HepG2 (cell line): Measurements from ENCODE around the gene YIF1B. TPM values are rescaled to one million over a fixed set of nuclear protein-coding genes. Genes with fewer than 3 reads are reported as not detected.

Experiments used
- ATAC-seq: fragments of 200-7000 bp; cut with Tn5 transposase; 3 replicates; pipeline ENCODE4 v1.9.1; 2020; ENCODE audit warnings: mild to moderate bottlenecking, moderate library complexity
- BruUV-seq: library from RNA; stranded (reverse); fragments of 400-500 nt; replicated peaks from 2 replicates; lab custom pipeline; 2021; lab: Mats Ljungman, UMichigan
- CTCF ChIA-PET: fragments of 300-600 bp; formaldehyde crosslinking; extraction: SDS; loops from one replicate; lab custom pipeline; 2021; ENCODE audit warnings: low total read pairs, inconsistent platforms, low intra/inter-chr PET ratio; lab: Yijun Ruan, JAX
- POLR2A ChIA-PET: fragments of 350-600 bp; sonication (Branson Sonifier 250); formaldehyde crosslinking; loops from one replicate; lab custom pipeline; 2020; ENCODE audit warnings: antibody characterized with exemption, inconsistent platforms; lab: Yijun Ruan, JAX
- DNase-seq: peaks from one replicate; pipeline ENCODE4 v3.0.0-alpha.2; 2015; ENCODE audit warnings: low spot score
- FAIRE-seq: peaks from 3 replicates; lab custom pipeline; 2011; peaks lifted over from hg19 to GRCh38; lab: Jason Lieb, UNC
- H2AFZ ChIP-seq: one replicate; pipeline ENCODE4 v1.6.1; 2011; ENCODE audit warnings: low read length, inconsistent platforms
- H3K27ac ChIP-seq: fragments of 300-600 bp; 3 replicates; pipeline ENCODE4 v1.8.0; 2011; ENCODE audit warnings: mixed run types, mild to moderate bottlenecking, mixed read lengths, low read length, inconsistent platforms; ENCODE audit not compliant: insufficient read depth; ENCODE audit errors: extremely low read length
- H3K27me3 ChIP-seq, 2 experiments: fragments of 200-600 bp in 1 of 2; 2 replicates in 1 of 2; 3 replicates in 1 of 2; pipeline versions ENCODE4 v1.6.0 to v1.8.0; 2011; ENCODE audit warnings: low read length in 2 of 2, mild to moderate bottlenecking in 2 of 2, moderate library complexity in 2 of 2, inconsistent platforms in 1 of 2; ENCODE audit not compliant: insufficient read depth in 2 of 2, control insufficient read depth in 1 of 2
- H3K36me3 ChIP-seq, 2 experiments: fragments of 200-600 bp in 1 of 2; replicated peaks in 1 of 2; 2 replicates in 1 of 2; 3 replicates in 1 of 2; pipeline versions ENCODE4 v1.5.1 to v1.8.0; 2011; ENCODE audit warnings: low read length in 2 of 2, inconsistent platforms in 1 of 2; ENCODE audit not compliant: insufficient read depth in 2 of 2, control insufficient read depth in 1 of 2
- H3K4me1 ChIP-seq: 2 replicates; pipeline ENCODE4 v1.5.1; 2012; ENCODE audit warnings: low read length, inconsistent platforms; ENCODE audit not compliant: insufficient read depth
- H3K4me2 ChIP-seq: 2 replicates; pipeline ENCODE4 v1.6.0; 2011; ENCODE audit warnings: low read depth, low read length, inconsistent platforms
- H3K4me3 ChIP-seq, 3 experiments: fragments of 200-600 bp in 1 of 3; sonication (generic), shearing (Covaris generic) in 1 of 3; replicated peaks in 1 of 3; 2 replicates each; pipeline ENCODE4 v1.5.1; 2011 to 2016; ENCODE audit warnings: low read length in 3 of 3, inconsistent platforms in 2 of 3, low read depth in 2 of 3, mild to moderate bottlenecking in 2 of 3, control low read depth in 1 of 3, mixed read lengths in 1 of 3; ENCODE audit not compliant: insufficient read depth in 1 of 3
- H3K79me2 ChIP-seq: one replicate; pipeline ENCODE4 v1.6.1; 2011; ENCODE audit warnings: low read length, inconsistent platforms; ENCODE audit not compliant: insufficient read depth
- H3K9ac ChIP-seq: 2 replicates; pipeline ENCODE4 v1.6.0; 2011; ENCODE audit warnings: mild to moderate bottlenecking, low read depth, low read length, inconsistent platforms; ENCODE audit not compliant: insufficient read depth
- H3K9me3 ChIP-seq: 2 replicates; pipeline ENCODE4 v1.5.1; 2012; ENCODE audit warnings: mild to moderate bottlenecking, low read length
- H4K20me1 ChIP-seq: 2 replicates; pipeline ENCODE4 v1.6.0; 2011; ENCODE audit warnings: inconsistent platforms, mild to moderate bottlenecking, low read length, moderate library complexity; ENCODE audit not compliant: insufficient read depth
- GATAD1 ChIP-seq: IDR thresholded peaks from 2 replicates; pipeline ENCODE4 v1.6.1; 2016; ENCODE audit warnings: missing genetic modification reagents, missing compliant biosample characterization
- POLR2A ChIP-seq, 2 experiments: IDR thresholded peaks; 2 replicates each; pipeline ENCODE4 v1.6.1; 2011; ENCODE audit warnings: low read depth in 2 of 2, low read length in 2 of 2, mild to moderate bottlenecking in 1 of 2, moderate library complexity in 1 of 2; ENCODE audit not compliant: insufficient read depth in 1 of 2
- SMAD3 ChIP-seq: sonication (generic); formaldehyde crosslinking; IDR thresholded peaks from 2 replicates; pipeline ENCODE4 v1.4.0; 2020; ENCODE audit warnings: missing genetic modification reagents
- TARDBP ChIP-seq: sonication (generic); formaldehyde crosslinking; IDR thresholded peaks from 2 replicates; pipeline ENCODE4 v1.8.0; 2022; ENCODE audit warnings: mild to moderate bottlenecking, missing genetic modification reagents
- ZFP41 ChIP-seq: sonication (generic); formaldehyde crosslinking; IDR thresholded peaks from 2 replicates; pipeline ENCODE4 v1.4.0; 2020; ENCODE audit warnings: mild to moderate bottlenecking, missing genetic modification reagents, borderline replicate concordance
- ZNF709 ChIP-seq: sonication (generic); formaldehyde crosslinking; IDR thresholded peaks from 2 replicates; pipeline ENCODE4 v1.5.0; 2020; ENCODE audit warnings: mild to moderate bottlenecking, missing genetic modification reagents
- WGBS: methylation state at CpG from one replicate; pipeline ENCODE4 v1.1.6; 2017; ENCODE audit warnings: low lambda C conversion rate; 5-methylcytosine and 5-hydroxymethylcytosine counted together
- in situ Hi-C: cut with HindIII; loops from 2 replicates; pipeline ENCODE4 v1.10.0; 2017; ENCODE audit warnings: low pct_unique_long_range_greater_than_20kb; ENCODE audit not compliant: extremely low pct_ligation_motif_present
- intact Hi-C: fragments of 100-400 bp; cut with micrococcal nuclease; formaldehyde crosslinking; loops from one replicate; pipeline ENCODE4 v1.10.0; 2022; ENCODE audit not compliant: unreplicated experiment
- polyA plus RNA-seq, 8 experiments: library from polyadenylated mRNA; depleted of rRNA in 3 of 8; stranded (reverse) in 7 of 8; unstranded in 1 of 8; fragments of >200 nt; fragmentation: Illumina TruSeq in 4 of 8; extraction: Trizol in 4 of 8; gene quantifications; 2 replicates each; pipeline versions ENCODE4 v1.2.1 to v1.2.3, GENCODE V29; 2011 to 2016; ENCODE audit warnings: low read depth in 4 of 8, missing spikeins in 1 of 8, mixed read lengths in 1 of 8; ENCODE audit not compliant: insufficient read depth in 1 of 8
- total RNA-seq, 5 experiments: library from RNA; depleted of rRNA; stranded (reverse); fragments of >200 nt; fragmentation: Illumina TruSeq; extraction: Trizol; gene quantifications; 2 replicates each; pipeline ENCODE4 v1.2.3, GENCODE V29; 2016; ENCODE audit warnings: low read depth in 1 of 5
- TF ChIP-seq, protein P1 (sequence below): sonication (generic); formaldehyde crosslinking; IDR thresholded peaks from 2 replicates; pipeline ENCODE4 v1.8.0; 2022; ENCODE audit warnings: missing genetic modification reagents, low read depth, mild to moderate bottlenecking, borderline replicate concordance
- TF ChIP-seq, protein P2 (sequence below): sonication (generic); formaldehyde crosslinking; IDR thresholded peaks from 2 replicates; pipeline ENCODE4 v1.4.0; 2020; ENCODE audit warnings: missing genetic modification reagents
- TF ChIP-seq, protein P3 (sequence below): sonication (generic); formaldehyde crosslinking; conservative IDR thresholded peaks from 2 replicates; pipeline ENCODE4 v1.4.0; 2020; ENCODE audit warnings: missing genetic modification reagents
- TF ChIP-seq, protein P4 (sequence below): sonication (generic); formaldehyde crosslinking; IDR thresholded peaks from one replicate; pipeline ENCODE4 v1.5.1; 2020; ENCODE audit warnings: mild to moderate bottlenecking, missing genetic modification reagents; ENCODE audit errors: not compliant biosample characterization

YIF1B gene
- total and polyA plus RNA-seq, 2 of the 13 experiments (the other 11 are each of a cell fraction or from before 2014, with no cell fraction given) = 41.4 to 85.2 TPM

DNA sequence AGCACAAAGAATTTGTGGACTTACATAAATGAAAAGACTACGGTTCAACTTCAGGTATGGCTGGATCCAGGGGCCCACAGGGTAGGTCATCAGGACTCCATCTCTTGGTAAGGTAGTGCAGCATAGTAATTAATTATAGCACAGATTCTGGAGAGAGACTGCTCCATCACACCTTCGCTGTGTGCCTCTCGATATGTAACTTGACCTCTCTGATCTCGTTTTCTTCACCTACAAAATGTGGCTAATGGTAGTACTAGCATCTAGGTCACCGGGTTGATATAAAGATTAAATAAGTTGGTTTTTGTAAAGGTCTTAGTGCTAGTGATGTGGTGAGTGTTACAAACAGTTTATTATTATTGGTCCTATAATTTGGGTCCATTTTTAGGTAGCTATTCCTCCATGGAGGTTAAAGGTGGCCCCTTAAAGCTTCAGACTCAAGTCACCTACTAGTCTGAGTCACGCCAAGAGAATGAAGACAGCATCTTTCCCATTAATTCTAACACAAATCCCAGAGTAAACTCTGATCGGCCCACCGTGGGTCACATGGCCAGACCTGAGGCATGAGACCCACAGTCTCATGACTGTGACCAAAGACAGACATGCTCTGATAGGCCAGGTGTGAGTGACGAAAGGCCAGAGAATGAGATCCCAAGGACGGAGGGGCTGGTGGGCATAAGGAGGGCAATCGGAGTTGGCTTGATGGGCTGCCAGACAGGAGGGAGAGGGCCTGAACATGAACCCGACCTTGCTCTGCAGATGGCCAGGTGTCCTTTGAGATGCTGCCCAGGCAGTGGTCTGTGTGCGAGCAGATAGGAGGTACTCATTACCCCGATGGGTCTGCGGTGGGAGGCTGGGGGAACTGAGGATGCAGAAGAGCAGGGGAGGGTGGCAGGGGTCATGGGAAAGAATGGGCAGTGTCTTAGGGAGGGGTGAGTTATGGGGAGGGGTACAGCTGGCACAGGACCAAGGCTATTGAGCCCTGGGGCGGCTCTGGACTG is 40.3 kb upstream of the YIF1B start (continued):
- TF ChIP-seq, protein P1, sequence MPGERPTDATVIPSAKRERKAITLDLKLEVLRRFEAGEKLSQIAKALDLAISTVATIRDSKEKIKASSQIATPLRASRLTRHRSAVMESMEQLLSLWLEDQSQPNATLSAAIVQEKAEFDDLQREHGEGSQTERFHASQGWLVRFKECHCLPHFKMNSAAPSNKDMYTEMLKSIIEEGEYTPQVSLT (CRISPR knock-in tag) = no peak

DNA sequence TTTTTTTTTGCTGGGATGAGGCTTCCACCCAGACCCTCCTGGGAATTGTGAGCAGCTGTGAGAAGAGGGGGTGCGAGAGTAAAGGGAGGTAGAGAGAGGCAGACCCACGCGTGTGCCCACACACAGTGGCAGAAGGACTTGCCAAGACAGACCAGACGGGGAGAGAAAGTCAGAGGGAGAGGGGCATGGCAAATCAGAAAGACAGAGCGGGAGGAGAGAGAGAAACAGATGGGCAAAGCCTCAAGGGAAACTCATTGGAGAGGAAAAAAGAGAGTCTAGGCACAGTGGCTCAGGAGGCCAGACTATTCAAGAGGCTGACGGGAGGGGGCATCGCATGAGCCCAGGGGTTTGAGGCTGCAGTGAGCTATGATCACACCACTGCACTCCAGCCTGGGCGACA is 36.9 kb upstream of the YIF1B start:
- Histone ChIP-seq H3K27me3 (peaks cover 4 to 20% of the 10 kb centered on the region in 2 experiments; a peak in 4 of 5 replicates), H3K9ac (no peak overlapping the region), H3K36me3 (no peaks in the 10 kb centered on the region), H3K79me2 (no peaks in the 10 kb centered on the region), H3K27ac (no peak overlapping the region), H3K4me2 (no peak overlapping the region), H4K20me1 (no peaks in the 10 kb centered on the region), H3K4me3 (no peak overlapping the region), H3K9me3 (no peaks in the 10 kb centered on the region), H3K4me1 (no peaks in the 10 kb centered on the region), H2AFZ (no peak overlapping the region)
- FAIRE-seq (no peak), ATAC-seq (no peak), DNase-seq (no peak)
- WGBS = 49% methylated on average over 8 of the region's 8 CpGs
- in situ Hi-C loops = no loop called here
- ChIA-PET POLR2A (no interaction called here), CTCF (no interaction called here)
- no TSS peak for BruUV-seq
- intact Hi-C loops = no loop called here
- no peak for TF ChIP-seq SMAD3 (CRISPR knock-in tag)
- no peak for TF ChIP-seq ZNF709 (CRISPR knock-in tag)
- TF ChIP-seq, protein P2, sequence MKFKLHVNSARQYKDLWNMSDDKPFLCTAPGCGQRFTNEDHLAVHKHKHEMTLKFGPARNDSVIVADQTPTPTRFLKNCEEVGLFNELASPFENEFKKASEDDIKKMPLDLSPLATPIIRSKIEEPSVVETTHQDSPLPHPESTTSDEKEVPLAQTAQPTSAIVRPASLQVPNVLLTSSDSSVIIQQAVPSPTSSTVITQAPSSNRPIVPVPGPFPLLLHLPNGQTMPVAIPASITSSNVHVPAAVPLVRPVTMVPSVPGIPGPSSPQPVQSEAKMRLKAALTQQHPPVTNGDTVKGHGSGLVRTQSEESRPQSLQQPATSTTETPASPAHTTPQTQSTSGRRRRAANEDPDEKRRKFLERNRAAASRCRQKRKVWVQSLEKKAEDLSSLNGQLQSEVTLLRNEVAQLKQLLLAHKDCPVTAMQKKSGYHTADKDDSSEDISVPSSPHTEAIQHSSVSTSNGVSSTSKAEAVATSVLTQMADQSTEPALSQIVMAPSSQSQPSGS (CRISPR knock-in tag) = no peak
- TF ChIP-seq GATAD1 = no peak
- TF ChIP-seq, protein P3, sequence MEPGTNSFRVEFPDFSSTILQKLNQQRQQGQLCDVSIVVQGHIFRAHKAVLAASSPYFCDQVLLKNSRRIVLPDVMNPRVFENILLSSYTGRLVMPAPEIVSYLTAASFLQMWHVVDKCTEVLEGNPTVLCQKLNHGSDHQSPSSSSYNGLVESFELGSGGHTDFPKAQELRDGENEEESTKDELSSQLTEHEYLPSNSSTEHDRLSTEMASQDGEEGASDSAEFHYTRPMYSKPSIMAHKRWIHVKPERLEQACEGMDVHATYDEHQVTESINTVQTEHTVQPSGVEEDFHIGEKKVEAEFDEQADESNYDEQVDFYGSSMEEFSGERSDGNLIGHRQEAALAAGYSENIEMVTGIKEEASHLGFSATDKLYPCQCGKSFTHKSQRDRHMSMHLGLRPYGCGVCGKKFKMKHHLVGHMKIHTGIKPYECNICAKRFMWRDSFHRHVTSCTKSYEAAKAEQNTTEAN = no peak
- TF ChIP-seq, protein P4, sequence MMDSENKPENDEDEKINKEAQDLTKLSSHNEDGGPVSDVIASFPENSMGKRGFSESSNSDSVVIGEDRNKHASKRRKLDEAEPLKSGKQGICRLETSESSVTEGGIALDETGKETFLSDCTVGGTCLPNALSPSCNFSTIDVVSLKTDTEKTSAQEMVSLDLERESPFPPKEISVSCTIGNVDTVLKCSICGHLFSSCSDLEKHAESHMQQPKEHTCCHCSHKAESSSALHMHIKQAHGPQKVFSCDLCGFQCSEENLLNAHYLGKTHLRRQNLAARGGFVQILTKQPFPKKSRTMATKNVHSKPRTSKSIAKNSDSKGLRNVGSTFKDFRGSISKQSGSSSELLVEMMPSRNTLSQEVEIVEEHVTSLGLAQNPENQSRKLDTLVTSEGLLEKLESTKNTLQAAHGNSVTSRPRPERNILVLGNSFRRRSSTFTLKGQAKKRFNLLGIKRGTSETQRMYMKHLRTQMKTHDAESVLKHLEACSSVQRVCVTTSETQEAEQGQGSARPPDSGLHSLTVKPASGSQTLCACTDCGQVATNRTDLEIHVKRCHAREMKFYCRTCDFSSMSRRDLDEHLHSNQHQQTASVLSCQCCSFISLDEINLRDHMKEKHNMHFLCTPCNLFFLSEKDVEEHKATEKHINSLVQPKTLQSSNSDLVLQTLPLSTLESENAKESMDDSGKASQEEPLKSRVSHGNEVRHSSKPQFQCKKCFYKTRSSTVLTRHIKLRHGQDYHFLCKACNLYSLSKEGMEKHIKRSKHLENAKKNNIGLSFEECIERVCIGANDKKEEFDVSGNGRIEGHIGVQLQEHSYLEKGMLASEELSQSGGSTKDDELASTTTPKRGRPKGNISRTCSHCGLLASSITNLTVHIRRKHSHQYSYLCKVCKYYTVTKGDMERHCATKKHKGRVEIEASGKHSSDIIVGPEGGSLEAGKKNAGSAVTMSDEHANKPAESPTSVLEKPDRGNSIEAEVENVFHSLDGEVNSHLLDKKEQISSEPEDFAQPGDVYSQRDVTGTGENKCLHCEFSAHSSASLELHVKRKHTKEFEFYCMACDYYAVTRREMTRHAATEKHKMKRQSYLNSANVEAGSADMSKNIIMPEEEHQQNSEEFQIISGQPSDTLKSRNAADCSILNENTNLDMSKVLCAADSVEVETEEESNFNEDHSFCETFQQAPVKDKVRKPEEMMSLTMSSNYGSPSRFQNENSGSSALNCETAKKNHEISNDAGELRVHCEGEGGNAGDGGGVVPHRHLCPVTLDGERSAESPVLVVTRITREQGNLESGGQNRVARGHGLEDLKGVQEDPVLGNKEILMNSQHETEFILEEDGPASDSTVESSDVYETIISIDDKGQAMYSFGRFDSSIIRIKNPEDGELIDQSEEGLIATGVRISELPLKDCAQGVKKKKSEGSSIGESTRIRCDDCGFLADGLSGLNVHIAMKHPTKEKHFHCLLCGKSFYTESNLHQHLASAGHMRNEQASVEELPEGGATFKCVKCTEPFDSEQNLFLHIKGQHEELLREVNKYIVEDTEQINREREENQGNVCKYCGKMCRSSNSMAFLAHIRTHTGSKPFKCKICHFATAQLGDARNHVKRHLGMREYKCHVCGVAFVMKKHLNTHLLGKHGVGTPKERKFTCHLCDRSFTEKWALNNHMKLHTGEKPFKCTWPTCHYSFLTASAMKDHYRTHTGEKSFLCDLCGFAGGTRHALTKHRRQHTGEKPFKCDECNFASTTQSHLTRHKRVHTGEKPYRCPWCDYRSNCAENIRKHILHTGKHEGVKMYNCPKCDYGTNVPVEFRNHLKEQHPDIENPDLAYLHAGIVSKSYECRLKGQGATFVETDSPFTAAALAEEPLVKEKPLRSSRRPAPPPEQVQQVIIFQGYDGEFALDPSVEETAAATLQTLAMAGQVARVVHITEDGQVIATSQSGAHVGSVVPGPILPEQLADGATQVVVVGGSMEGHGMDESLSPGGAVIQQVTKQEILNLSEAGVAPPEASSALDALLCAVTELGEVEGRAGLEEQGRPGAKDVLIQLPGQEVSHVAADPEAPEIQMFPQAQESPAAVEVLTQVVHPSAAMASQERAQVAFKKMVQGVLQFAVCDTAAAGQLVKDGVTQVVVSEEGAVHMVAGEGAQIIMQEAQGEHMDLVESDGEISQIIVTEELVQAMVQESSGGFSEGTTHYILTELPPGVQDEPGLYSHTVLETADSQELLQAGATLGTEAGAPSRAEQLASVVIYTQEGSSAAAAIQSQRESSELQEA (CRISPR knock-in tag) = no peak
- no peak for TF ChIP-seq POLR2A (IDR thresholded peaks at IDR 0.05; ENCODE audit: insufficient read depth in 1 of 2, low read depth in 2 of 2, low read length in 2 of 2)
- no peak for TF ChIP-seq ZFP41 (CRISPR knock-in tag)
- TF ChIP-seq TARDBP (CRISPR knock-in tag) = no peak
